ENCODE measurements around the gene UCP2. TPM values are rescaled to one million over a fixed set of nuclear protein-coding genes. Genes with fewer than 3 reads are reported as not detected.

The UCP2 gene
- total RNA-seq, 1 donor from 2014 or later: 23.4 TPM

DNA sequence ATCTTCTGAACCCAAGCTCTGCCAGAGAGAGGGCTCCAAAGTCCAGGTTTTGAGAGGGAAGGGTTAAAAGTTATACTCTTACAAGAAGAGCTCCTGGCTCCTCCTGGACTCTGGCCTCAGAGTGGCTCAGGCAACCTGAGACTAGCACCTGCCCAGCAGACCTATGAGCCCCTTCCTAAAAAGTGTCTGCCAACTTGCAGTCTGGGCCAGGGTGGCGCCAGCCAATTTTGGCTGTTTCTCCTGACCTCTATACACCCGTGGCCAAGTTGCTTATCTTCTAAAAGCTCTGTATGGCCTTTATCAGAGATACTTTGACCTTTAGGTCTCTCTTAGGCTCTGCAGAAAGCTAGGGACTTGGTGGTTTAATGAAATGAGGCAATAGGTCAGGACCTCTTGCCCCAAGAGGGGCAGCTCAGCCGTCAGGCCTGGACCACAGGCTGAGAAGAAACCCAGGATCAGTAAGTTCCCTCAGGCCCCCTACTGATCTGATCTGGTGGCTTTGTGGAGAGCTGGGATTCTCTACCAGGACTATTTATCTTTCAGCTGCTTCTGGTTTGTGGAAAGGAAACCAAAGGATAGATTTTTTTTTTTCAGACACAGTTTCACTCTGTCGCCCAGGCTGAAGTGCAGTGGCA, 36.6 kb upstream of the UCP2 start:
- Histone ChIP-seq H3K9me3 (replicated peaks) (no peaks in the 10 kb centered on the region), H3K27me3 (ENCODE audit: low read depth) (no peaks in the 10 kb centered on the region), H3K4me1 (peaks cover 48% of the 10 kb centered on the region), H3K36me3 (peaks cover 13% of the 10 kb centered on the region), H3K27ac (replicated peaks) (peak overlapping the region; percentile 90), H3K4me3 (no peak overlapping the region)
- TF ChIP-seq, protein P1, sequence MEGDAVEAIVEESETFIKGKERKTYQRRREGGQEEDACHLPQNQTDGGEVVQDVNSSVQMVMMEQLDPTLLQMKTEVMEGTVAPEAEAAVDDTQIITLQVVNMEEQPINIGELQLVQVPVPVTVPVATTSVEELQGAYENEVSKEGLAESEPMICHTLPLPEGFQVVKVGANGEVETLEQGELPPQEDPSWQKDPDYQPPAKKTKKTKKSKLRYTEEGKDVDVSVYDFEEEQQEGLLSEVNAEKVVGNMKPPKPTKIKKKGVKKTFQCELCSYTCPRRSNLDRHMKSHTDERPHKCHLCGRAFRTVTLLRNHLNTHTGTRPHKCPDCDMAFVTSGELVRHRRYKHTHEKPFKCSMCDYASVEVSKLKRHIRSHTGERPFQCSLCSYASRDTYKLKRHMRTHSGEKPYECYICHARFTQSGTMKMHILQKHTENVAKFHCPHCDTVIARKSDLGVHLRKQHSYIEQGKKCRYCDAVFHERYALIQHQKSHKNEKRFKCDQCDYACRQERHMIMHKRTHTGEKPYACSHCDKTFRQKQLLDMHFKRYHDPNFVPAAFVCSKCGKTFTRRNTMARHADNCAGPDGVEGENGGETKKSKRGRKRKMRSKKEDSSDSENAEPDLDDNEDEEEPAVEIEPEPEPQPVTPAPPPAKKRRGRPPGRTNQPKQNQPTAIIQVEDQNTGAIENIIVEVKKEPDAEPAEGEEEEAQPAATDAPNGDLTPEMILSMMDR (IDR thresholded peaks at IDR 0.05; ENCODE audit: borderline replicate concordance): no peak
- intact Hi-C loops (cut with micrococcal nuclease): no loop called here
- DNase-seq: no peak

DNA sequence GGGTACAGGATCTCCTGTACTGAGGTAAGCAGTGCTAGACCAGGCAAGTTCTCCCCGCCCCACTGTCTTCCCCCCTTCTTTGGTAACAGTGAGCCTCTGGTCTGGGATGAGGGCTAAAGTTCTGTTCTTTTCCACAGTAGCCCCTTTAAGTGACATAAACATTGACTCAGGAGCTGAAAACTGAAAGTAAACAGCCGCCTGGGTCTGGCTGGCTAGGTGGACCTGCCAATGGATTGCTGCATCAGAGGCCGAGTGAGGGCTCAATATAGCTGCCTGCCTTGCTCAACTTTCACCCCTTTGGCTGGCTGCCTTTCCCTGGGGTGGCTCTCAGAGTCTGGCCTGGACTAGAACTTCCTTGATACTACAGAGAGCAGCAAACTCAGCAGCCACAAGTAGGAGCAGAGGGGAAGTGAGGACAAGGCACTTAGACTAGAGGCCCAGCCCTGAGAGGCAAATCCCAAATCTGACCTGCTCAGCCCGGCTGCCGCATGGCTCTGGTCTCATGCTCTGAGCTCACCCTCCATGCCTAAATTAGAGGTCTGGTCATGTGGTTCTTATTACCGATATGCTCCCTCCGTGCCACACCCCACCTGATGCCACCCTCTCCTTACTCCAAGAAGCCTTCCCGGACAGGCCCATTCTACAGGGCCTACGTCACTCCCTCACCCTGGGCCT, 35.8 kb upstream of the UCP2 start:
- H3K9me3 ChIP-seq (replicated peaks): no peaks in the 10 kb centered on the region
- peak overlapping the region; percentile 90 for H3K27ac ChIP-seq (replicated peaks)
- peaks cover 46% of the 10 kb centered on the region for H3K4me1 ChIP-seq
- H3K4me3 ChIP-seq: peak overlapping the region; percentile 33
- peaks cover 15% of the 10 kb centered on the region for H3K36me3 ChIP-seq
- intact Hi-C loops (cut with micrococcal nuclease): no loop called here
- H3K27me3 ChIP-seq (ENCODE audit: low read depth): no peaks in the 10 kb centered on the region
- DNase-seq: peak; percentile 93
- TF ChIP-seq, protein P1 (IDR thresholded peaks at IDR 0.05; ENCODE audit: borderline replicate concordance): no peak

DNA sequence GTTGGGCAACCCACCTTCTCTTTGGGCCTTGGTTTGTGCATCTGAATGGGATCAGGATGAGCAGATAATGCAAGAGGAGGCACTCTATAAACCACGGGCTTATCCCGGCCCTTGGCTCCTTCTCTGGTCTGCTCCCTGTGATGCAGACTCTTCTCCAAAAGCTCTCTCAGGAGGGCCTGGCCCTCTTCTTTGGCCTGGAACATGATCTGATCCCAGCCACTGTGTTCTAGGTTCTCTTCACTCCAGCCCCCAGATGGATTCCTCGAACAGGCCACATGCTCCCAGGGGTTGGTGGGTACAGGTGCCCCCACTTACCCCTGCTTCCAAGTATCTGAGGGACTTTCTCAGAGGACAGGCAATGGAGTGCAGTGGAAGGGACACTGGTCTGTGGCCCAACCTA, 35.0 kb upstream of the UCP2 start:
- Histone ChIP-seq H3K9me3 (replicated peaks) (no peaks in the 10 kb centered on the region), H3K4me1 (peaks cover 46% of the 10 kb centered on the region), H3K36me3 (peaks cover 23% of the 10 kb centered on the region), H3K27me3 (ENCODE audit: low read depth) (no peaks in the 10 kb centered on the region), H3K4me3 (no peak overlapping the region), H3K27ac (replicated peaks) (peak overlapping the region; percentile 90)
- TF ChIP-seq, protein P1 (IDR thresholded peaks at IDR 0.05; ENCODE audit: borderline replicate concordance): no peak
- DNase-seq: no peak
- intact Hi-C loops (cut with micrococcal nuclease): no loop called here

DNA sequence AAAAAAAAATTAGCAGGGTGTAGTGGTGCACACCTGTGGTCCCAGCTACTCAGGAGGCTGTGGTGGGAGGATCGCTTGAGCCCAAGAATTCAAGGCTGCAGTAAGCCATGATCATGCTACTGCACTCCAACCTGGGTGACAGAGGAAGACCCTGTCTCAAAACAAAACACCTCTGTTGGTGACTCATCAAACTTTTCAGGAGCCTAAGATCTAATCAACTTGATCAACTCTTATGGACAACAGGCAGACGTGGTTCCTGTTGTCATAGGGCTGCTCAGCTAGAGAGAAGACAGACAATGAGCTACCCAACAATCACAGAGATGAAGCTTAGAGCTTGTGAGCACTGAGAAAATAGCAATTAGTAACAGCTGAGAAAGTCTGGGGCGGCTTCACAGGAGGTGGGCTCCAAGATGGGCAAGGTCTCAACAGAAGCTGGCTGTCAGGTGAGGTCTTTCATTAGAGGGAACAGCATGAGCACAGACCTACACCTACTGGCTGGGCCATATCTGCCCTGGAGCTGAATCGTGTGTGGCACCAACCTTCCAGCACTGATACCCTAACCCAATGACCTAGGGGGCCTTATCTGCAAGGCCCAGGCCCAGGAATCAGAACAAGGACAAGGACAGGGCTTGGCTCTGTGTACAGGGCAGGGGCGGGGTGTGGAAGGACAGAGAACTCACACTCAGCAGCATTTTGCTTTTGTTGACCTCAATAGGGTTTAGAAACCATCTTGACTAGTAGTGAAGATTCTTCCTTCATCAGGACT, 33.5 kb upstream of the UCP2 start:
- Histone ChIP-seq H3K9me3 (replicated peaks) (no peaks in the 10 kb centered on the region), H3K4me1 (peaks cover 55% of the 10 kb centered on the region), H3K27ac (replicated peaks) (no peak overlapping the region), H3K4me3 (no peak overlapping the region), H3K36me3 (peaks cover 24% of the 10 kb centered on the region), H3K27me3 (ENCODE audit: low read depth) (no peaks in the 10 kb centered on the region)
- intact Hi-C loops (cut with micrococcal nuclease): no loop called here
- DNase-seq: no peak
- TF ChIP-seq, protein P1 (IDR thresholded peaks at IDR 0.05; ENCODE audit: borderline replicate concordance): no peak

DNA sequence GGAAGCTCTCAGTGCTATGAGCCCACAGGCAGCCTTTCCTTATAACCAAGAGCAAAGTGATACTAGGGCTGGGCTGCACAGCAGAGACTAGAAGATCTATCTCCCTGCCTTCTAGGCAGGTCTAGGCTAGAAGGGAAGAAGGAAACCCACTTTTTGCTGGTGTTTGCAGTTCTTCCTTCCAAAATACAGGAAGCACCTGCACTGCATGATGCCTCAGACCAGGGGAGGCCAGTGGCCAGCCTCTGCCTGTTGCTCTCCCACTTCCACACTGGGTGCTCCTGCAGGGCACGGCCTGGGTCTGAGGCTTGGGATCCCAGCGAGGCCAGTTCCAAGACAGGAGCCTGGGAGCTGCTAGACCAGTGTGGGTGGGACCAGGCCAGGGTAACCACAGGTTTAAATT, 32.2 kb upstream of the UCP2 start:
- no peak overlapping the region for H3K27ac ChIP-seq (replicated peaks)
- H3K4me1 ChIP-seq: peaks cover 55% of the 10 kb centered on the region
- no peaks in the 10 kb centered on the region for H3K27me3 ChIP-seq (ENCODE audit: low read depth)
- TF ChIP-seq, protein P1 (IDR thresholded peaks at IDR 0.05; ENCODE audit: borderline replicate concordance): no peak
- peaks cover 20% of the 10 kb centered on the region for H3K36me3 ChIP-seq
- H3K9me3 ChIP-seq (replicated peaks): no peaks in the 10 kb centered on the region
- H3K4me3 ChIP-seq: no peak overlapping the region
- intact Hi-C loops (cut with micrococcal nuclease): no loop called here
- no peak for DNase-seq
